Measurements from ENCODE around the gene DENND6B. TPM values are rescaled to one million over a fixed set of nuclear protein-coding genes. Genes with fewer than 3 reads are reported as not detected.

Gene DENND6B
- total RNA-seq, 1 experiment from 2014 or later: 2.5 TPM

GRCh38 chr22:50286275-50286674 is 40.5 kb downstream of the DENND6B start:
- CTCF ChIA-PET: no interaction called here
- TF ChIP-seq CTCF (IDR thresholded peaks at IDR 0.05) (no peak), EMX1 (CRISPR knock-in tag; IDR thresholded peaks at IDR 0.05) (no peak), ESRRA (CRISPR knock-in tag; IDR thresholded peaks at IDR 0.05; ENCODE audit: borderline replicate concordance) (no peak), TEAD4 (CRISPR knock-in tag; IDR thresholded peaks at IDR 0.05) (no peak), NFE2L1 (CRISPR knock-in tag; IDR thresholded peaks at IDR 0.05) (no peak), CREB1 (CRISPR knock-in tag; IDR thresholded peaks at IDR 0.05) (no peak), USF1 (CRISPR knock-in tag; IDR thresholded peaks at IDR 0.05) (no peak), ZNF671 (CRISPR knock-in tag; IDR thresholded peaks at IDR 0.05) (no peak), ZMAT4 (CRISPR knock-in tag; IDR thresholded peaks at IDR 0.05) (no peak), ETV6 (CRISPR knock-in tag; IDR thresholded peaks at IDR 0.05) (no peak)
- TF ChIP-seq, protein P1, sequence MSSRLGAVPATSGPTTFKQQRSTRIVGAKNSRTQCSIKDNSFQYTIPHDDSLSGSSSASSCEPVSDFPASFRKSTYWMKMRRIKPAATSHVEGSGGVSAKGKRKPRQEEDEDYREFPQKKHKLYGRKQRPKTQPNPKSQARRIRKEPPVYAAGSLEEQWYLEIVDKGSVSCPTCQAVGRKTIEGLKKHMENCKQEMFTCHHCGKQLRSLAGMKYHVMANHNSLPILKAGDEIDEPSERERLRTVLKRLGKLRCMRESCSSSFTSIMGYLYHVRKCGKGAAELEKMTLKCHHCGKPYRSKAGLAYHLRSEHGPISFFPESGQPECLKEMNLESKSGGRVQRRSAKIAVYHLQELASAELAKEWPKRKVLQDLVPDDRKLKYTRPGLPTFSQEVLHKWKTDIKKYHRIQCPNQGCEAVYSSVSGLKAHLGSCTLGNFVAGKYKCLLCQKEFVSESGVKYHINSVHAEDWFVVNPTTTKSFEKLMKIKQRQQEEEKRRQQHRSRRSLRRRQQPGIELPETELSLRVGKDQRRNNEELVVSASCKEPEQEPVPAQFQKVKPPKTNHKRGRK (CRISPR knock-in tag; IDR thresholded peaks at IDR 0.05; ENCODE audit: borderline replicate concordance): no peak
- TF ChIP-seq, protein P2, sequence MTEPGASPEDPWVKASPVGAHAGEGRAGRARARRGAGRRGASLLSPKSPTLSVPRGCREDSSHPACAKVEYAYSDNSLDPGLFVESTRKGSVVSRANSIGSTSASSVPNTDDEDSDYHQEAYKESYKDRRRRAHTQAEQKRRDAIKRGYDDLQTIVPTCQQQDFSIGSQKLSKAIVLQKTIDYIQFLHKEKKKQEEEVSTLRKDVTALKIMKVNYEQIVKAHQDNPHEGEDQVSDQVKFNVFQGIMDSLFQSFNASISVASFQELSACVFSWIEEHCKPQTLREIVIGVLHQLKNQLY (CRISPR knock-in tag; IDR thresholded peaks at IDR 0.05): no peak
- TF ChIP-seq, protein P3, sequence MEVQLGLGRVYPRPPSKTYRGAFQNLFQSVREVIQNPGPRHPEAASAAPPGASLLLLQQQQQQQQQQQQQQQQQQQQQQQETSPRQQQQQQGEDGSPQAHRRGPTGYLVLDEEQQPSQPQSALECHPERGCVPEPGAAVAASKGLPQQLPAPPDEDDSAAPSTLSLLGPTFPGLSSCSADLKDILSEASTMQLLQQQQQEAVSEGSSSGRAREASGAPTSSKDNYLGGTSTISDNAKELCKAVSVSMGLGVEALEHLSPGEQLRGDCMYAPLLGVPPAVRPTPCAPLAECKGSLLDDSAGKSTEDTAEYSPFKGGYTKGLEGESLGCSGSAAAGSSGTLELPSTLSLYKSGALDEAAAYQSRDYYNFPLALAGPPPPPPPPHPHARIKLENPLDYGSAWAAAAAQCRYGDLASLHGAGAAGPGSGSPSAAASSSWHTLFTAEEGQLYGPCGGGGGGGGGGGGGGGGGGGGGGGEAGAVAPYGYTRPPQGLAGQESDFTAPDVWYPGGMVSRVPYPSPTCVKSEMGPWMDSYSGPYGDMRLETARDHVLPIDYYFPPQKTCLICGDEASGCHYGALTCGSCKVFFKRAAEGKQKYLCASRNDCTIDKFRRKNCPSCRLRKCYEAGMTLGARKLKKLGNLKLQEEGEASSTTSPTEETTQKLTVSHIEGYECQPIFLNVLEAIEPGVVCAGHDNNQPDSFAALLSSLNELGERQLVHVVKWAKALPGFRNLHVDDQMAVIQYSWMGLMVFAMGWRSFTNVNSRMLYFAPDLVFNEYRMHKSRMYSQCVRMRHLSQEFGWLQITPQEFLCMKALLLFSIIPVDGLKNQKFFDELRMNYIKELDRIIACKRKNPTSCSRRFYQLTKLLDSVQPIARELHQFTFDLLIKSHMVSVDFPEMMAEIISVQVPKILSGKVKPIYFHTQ (CRISPR knock-in tag; IDR thresholded peaks at IDR 0.05): no peak
- TF ChIP-seq, protein P4, sequence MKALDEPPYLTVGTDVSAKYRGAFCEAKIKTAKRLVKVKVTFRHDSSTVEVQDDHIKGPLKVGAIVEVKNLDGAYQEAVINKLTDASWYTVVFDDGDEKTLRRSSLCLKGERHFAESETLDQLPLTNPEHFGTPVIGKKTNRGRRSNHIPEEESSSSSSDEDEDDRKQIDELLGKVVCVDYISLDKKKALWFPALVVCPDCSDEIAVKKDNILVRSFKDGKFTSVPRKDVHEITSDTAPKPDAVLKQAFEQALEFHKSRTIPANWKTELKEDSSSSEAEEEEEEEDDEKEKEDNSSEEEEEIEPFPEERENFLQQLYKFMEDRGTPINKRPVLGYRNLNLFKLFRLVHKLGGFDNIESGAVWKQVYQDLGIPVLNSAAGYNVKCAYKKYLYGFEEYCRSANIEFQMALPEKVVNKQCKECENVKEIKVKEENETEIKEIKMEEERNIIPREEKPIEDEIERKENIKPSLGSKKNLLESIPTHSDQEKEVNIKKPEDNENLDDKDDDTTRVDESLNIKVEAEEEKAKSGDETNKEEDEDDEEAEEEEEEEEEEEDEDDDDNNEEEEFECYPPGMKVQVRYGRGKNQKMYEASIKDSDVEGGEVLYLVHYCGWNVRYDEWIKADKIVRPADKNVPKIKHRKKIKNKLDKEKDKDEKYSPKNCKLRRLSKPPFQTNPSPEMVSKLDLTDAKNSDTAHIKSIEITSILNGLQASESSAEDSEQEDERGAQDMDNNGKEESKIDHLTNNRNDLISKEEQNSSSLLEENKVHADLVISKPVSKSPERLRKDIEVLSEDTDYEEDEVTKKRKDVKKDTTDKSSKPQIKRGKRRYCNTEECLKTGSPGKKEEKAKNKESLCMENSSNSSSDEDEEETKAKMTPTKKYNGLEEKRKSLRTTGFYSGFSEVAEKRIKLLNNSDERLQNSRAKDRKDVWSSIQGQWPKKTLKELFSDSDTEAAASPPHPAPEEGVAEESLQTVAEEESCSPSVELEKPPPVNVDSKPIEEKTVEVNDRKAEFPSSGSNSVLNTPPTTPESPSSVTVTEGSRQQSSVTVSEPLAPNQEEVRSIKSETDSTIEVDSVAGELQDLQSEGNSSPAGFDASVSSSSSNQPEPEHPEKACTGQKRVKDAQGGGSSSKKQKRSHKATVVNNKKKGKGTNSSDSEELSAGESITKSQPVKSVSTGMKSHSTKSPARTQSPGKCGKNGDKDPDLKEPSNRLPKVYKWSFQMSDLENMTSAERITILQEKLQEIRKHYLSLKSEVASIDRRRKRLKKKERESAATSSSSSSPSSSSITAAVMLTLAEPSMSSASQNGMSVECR (CRISPR knock-in tag; IDR thresholded peaks at IDR 0.05; ENCODE audit: borderline replicate concordance): no peak

More at GRCh38 chr22:50286275-50286674, 40.5 kb downstream of the DENND6B start:
- no peaks in the 10 kb centered on the region for H3K9me3 Mint-ChIP-seq
- H3K36me3 Mint-ChIP-seq: peaks cover 9% of the 10 kb centered on the region; the same call in 1 of the 2 replicates
- no peak overlapping the region for H3K4me3 Mint-ChIP-seq
- H3K27ac Mint-ChIP-seq: no peak overlapping the region
- POLR2A ChIA-PET: no interaction called here
- no peak for DNase-seq (ENCODE audit: low spot score)
- H3K4me1 Mint-ChIP-seq: no peaks in the 10 kb centered on the region
- no peaks in the 10 kb centered on the region for H3K27me3 Mint-ChIP-seq (ENCODE audit: low read depth)
- ATAC-seq: no peak

Data from WTC11 (cell line).